ENCODE results near the gene NDUFA11.

GRCh38 chr19:5911366-5911765 lies 7.8 kb upstream of the NDUFA11 start:
- TF ChIP-seq CTCF (IDR thresholded peaks at IDR 0.05) (no peak), POLR2A (IDR thresholded peaks at IDR 0.05) (no peak)

Data from lower leg skin (tissue), 3 donors.